GM23248 (cell line): ENCODE data around the gene MUC2. TPM values are rescaled to one million over a fixed set of nuclear protein-coding genes. Genes with fewer than 3 reads are reported as not detected.

Experiments
- DNase-seq: peaks from one replicate; pipeline ENCODE4 v3.0.0-alpha.2; 2015
- H2AFZ ChIP-seq: fragments of 200-600 bp; sonication (generic); 2 replicates; pipeline ENCODE4 v1.6.1; 2016; ENCODE audit warnings: antibody characterized with exemption
- H3F3A ChIP-seq: fragments of 200-600 bp; sonication (generic); 2 replicates; pipeline ENCODE4 v1.6.1; 2016; ENCODE audit warnings: mild to moderate bottlenecking, antibody characterized with exemption, mixed run types; ENCODE audit not compliant: insufficient read depth
- H3K27ac ChIP-seq: fragments of 200-600 bp; sonication (generic); 2 replicates; pipeline ENCODE4 v1.5.1; 2016; ENCODE audit warnings: mild to moderate bottlenecking
- H3K27me3 ChIP-seq: fragments of 200-600 bp; sonication (generic); replicated peaks from 2 replicates; pipeline ENCODE4 v1.6.1; 2016; ENCODE audit warnings: mild to moderate bottlenecking; ENCODE audit not compliant: insufficient read depth
- H3K36me3 ChIP-seq: fragments of 200-600 bp; sonication (generic); 2 replicates; pipeline ENCODE4 v1.6.1; 2016; ENCODE audit warnings: low read depth, mild to moderate bottlenecking
- H3K4me1 ChIP-seq: fragments of 200-600 bp; sonication (generic); 2 replicates; pipeline ENCODE4 v1.6.1; 2016; ENCODE audit warnings: mild to moderate bottlenecking; ENCODE audit not compliant: insufficient read depth
- H3K4me2 ChIP-seq: fragments of 200-600 bp; sonication (generic); one replicate; pipeline ENCODE4 v1.6.1; 2016; ENCODE audit warnings: mild to moderate bottlenecking; ENCODE audit not compliant: unreplicated experiment
- H3K4me3 ChIP-seq: fragments of 200-600 bp; sonication (generic); 2 replicates; pipeline ENCODE4 v1.5.1; 2016; ENCODE audit warnings: mild to moderate bottlenecking
- H3K79me2 ChIP-seq: fragments of 200-600 bp; sonication (generic); 2 replicates; pipeline ENCODE4 v1.6.1; 2016; ENCODE audit warnings: mild to moderate bottlenecking; ENCODE audit not compliant: insufficient read depth
- H3K9ac ChIP-seq: fragments of 200-600 bp; sonication (generic); 2 replicates; pipeline ENCODE4 v1.6.1; 2016; ENCODE audit warnings: mild to moderate bottlenecking
- H3K9me2 ChIP-seq: fragments of 200-600 bp; sonication (generic); 2 replicates; pipeline ENCODE4 v1.6.1; 2016; ENCODE audit warnings: mixed run types, mild to moderate bottlenecking, moderate library complexity; ENCODE audit not compliant: insufficient read depth
- H3K9me3 ChIP-seq: fragments of 200-600 bp; sonication (generic); one replicate; pipeline ENCODE4 v1.6.1; 2017; ENCODE audit warnings: low read depth
- H4K20me1 ChIP-seq: fragments of 200-600 bp; sonication (generic); 2 replicates; pipeline ENCODE4 v1.6.0; 2016; ENCODE audit not compliant: insufficient read depth
- EZH2 ChIP-seq: fragments of 200-600 bp; sonication (generic); IDR thresholded peaks from 2 replicates; pipeline ENCODE4 v1.6.1; 2018; ENCODE audit warnings: antibody characterized with exemption, mild to moderate bottlenecking; ENCODE audit not compliant: insufficient read depth, poor library complexity, severe bottlenecking
- EZH2phosphoT487 ChIP-seq: fragments of 200-600 bp; sonication (generic); IDR thresholded peaks from 2 replicates; pipeline ENCODE4 v1.6.1; 2018; ENCODE audit warnings: antibody characterized with exemption, moderate library complexity, mild to moderate bottlenecking, low read depth; ENCODE audit not compliant: insufficient read depth
- WGBS, 2 experiments: methylation state at CpG; one replicate each; pipeline ENCODE4 v1.1.6; 2015 to 2017; ENCODE audit warnings: low lambda C conversion rate in 2 of 2, low coverage in 1 of 2; ENCODE audit errors: missing lambda C conversion rate in 2 of 2; 5-methylcytosine and 5-hydroxymethylcytosine counted together
- in situ Hi-C: fragments of 300-500 bp; cut with MboI; formaldehyde crosslinking; loops from 2 replicates; pipeline ENCODE4 v1.15.0; 2020
- polyA plus RNA-seq: library from polyadenylated mRNA; unstranded; fragments of >200 nt; fragmentation: Nextera tagmentation; extraction: Ambion mirVana; gene quantifications from 2 replicates; pipeline ENCODE4 v1.2.1, GENCODE V29; 2016
- total RNA-seq: library from RNA; depleted of rRNA; stranded (reverse); fragments of >200 nt; shearing (Covaris generic); gene quantifications from 2 replicates; pipeline ENCODE4 v1.2.3, GENCODE V29; 2014

Gene MUC2
- total and polyA plus RNA-seq, 2 experiments from 2014 or later: not detected

DNA sequence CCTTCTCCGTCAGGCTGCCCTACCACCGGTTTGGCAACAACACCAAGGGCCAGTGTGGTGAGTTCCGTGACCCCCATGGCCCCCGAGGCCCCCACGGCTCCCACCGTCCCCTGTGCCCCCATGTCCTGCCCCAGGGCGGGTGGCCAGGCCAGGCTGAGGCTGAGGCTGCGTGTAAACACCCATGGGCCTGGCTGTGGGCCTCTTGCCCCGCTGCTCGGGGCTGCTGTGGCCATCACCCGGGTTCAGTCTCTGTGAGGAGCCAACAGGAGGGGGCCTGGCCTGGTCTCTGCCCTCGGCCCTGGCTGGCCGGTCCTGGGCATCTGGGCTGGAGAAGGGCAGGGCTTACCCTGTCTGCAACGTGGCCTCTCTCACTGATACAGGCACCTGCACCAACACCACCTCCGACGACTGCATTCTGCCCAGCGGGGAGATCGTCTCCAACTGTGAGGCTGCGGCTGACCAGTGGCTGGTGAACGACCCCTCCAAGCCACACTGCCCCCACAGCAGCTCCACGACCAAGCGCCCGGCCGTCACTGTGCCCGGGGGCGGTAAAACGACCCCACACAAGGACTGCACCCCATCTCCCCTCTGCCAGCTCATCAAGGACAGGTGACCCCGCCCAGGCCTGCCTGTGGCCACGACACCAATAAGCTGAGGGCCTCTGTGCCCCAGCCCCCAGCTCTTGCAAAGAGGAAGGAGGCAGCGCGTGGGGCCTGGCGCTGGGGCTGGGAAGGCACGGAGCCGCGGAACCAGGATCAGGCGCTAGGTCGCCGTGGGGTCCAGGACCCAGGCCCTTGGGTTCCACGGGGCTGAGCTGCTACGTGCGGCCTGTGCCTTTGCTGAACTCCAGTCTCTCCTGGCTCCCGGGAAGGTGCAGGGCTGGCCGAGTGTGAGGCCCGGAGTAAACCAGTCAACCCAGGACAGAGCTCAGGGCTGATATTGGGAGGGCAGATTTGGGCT, 29.0 kb downstream of the MUC2 start:
- 56 to 59% methylated on average over 32 to 43 of the region's 44 CpGs for WGBS, 2 experiments
- Histone ChIP-seq H3K9ac (no peak overlapping the region), H3K4me3 (no peak overlapping the region), H3K9me2 (no peaks in the 10 kb centered on the region), H3K9me3 (no peaks in the 10 kb centered on the region), H3K79me2 (no peaks in the 10 kb centered on the region), H3K27ac (no peak overlapping the region), H4K20me1 (no peaks in the 10 kb centered on the region), H3F3A (no peaks in the 10 kb centered on the region), H3K36me3 (no peaks in the 10 kb centered on the region), H3K4me2 (no peak overlapping the region), H2AFZ (no peak overlapping the region), H3K4me1 (no peaks in the 10 kb centered on the region), H3K27me3 (peaks cover 9% of the 10 kb centered on the region)
- TF ChIP-seq EZH2: no peak
- DNase-seq: no peak
- in situ Hi-C loops: no loop called here

DNA sequence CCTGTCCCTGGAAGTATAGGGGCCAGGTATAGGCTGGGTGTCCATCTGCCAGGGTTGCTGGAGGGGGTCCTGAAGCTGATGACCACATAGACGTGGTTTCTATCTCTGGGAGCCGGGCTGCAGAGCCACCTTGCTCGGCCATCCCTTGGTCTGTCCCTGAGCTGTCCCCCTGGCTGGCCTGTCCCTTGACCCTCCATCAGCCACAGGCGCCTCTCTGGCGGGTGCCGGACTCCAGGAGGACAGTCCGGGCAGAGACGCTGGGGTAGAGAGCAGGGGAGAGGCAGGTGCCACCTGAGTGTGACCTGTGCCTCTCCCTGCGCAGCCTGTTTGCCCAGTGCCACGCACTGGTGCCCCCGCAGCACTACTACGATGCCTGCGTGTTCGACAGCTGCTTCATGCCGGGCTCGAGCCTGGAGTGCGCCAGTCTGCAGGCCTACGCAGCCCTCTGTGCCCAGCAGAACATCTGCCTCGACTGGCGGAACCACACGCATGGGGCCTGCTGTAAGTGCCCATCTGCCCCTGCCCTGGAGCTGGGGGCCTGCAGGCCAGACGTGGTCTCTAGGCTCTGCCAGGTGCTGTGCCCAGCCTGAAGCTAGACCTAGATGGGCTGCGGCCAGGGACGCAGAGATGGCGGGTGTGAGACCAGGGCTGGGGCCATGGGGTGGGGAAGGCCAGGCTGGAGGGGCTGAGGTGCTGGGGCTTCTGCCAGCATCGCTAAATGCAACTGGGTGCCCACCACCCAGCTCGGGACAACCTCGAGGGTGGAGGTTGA, 29.9 kb downstream of the MUC2 start:
- Histone ChIP-seq H3K9ac (no peak overlapping the region), H2AFZ (no peak overlapping the region), H3K27ac (no peak overlapping the region), H3K79me2 (no peaks in the 10 kb centered on the region), H3K9me3 (no peaks in the 10 kb centered on the region), H3K4me3 (no peak overlapping the region), H3K36me3 (no peaks in the 10 kb centered on the region), H3K9me2 (no peaks in the 10 kb centered on the region), H3F3A (no peaks in the 10 kb centered on the region), H3K4me2 (no peak overlapping the region), H3K4me1 (no peaks in the 10 kb centered on the region), H4K20me1 (no peaks in the 10 kb centered on the region), H3K27me3 (peaks cover 9% of the 10 kb centered on the region)
- TF ChIP-seq EZH2phosphoT487 (no peak), EZH2 (no peak)
- DNase-seq: no peak
- in situ Hi-C loops: no loop called here
- 63% methylated on average over 25 to 27 of the region's 28 CpGs for WGBS, 2 experiments

GRCh38 chr11:1105183-1105565, 30.5 kb downstream of the MUC2 start:
- Histone ChIP-seq H2AFZ (no peak overlapping the region), H3K9me2 (no peaks in the 10 kb centered on the region), H4K20me1 (no peaks in the 10 kb centered on the region), H3K27ac (no peak overlapping the region), H3K36me3 (no peaks in the 10 kb centered on the region), H3K27me3 (peaks cover 9% of the 10 kb centered on the region), H3K4me2 (no peak overlapping the region), H3K79me2 (no peaks in the 10 kb centered on the region), H3K4me1 (no peaks in the 10 kb centered on the region), H3K4me3 (no peak overlapping the region), H3K9me3 (no peaks in the 10 kb centered on the region), H3K9ac (no peak overlapping the region), H3F3A (no peaks in the 10 kb centered on the region)
- TF ChIP-seq EZH2 (no peak), EZH2phosphoT487 (no peak)
- no peak for DNase-seq
- WGBS, 2 experiments: 58 to 68% methylated on average over 3 to 7 of the region's 7 CpGs
- in situ Hi-C loops: no loop called here

- Histone ChIP-seq H3K79me2 (no peaks in the 10 kb centered on the region), H3K9me2 (no peaks in the 10 kb centered on the region), H4K20me1 (no peaks in the 10 kb centered on the region), H3K27me3 (peaks cover 9% of the 10 kb centered on the region), H3K27ac (no peak overlapping the region), H3K9me3 (no peaks in the 10 kb centered on the region), H3K4me2 (no peak overlapping the region), H3K4me3 (no peak overlapping the region), H3K9ac (no peak overlapping the region), H3F3A (no peaks in the 10 kb centered on the region), H3K36me3 (no peaks in the 10 kb centered on the region), H2AFZ (no peak overlapping the region), H3K4me1 (no peaks in the 10 kb centered on the region)
- TF ChIP-seq EZH2phosphoT487: no peak
- no peak for TF ChIP-seq EZH2
- 55 to 70% methylated on average over 1 of the region's 1 CpG for WGBS, 2 experiments
- in situ Hi-C loops: no loop called here
- DNase-seq: no peak
Measured at GRCh38 chr11:1106387-1106786, 31.7 kb downstream of the MUC2 start.
